Measurements from ENCODE around the gene HNRNPA3. TPM values are rescaled to one million over a fixed set of nuclear protein-coding genes. Genes with fewer than 3 reads are reported as not detected.

Gene HNRNPA3
- total and polyA plus RNA-seq, 10 of the 15 experiments (the other 5 are each of a cell fraction or from before 2014, with no cell fraction given), result 40.4 to 343 (median 206) TPM

- RAD21 ChIA-PET (ENCODE audit: unreplicated experiment), result no interaction called here
- DNase-seq (ENCODE audit: low read depth, low spot score) (no peak), ATAC-seq (no peak), FAIRE-seq (no peak)
- in situ Hi-C loops (cut with MboI) (no loop called here), intact Hi-C loops (cut with micrococcal nuclease; ENCODE audit: unreplicated experiment) (loop anchor here (5.0 kb wide), 1 partner anchor 88 kb away; no protein-coding TSS in a partner anchor)
- CTCF ChIA-PET, result interaction anchor here (0.6 to 1.0 kb wide), 2 partner anchors 9 to 79 kb away, joined by 3 to 4 read pairs; no protein-coding TSS in a partner anchor
- Histone ChIP-seq H3K4me3 (no peak overlapping the region), H3K27me3 (replicated peaks in 1 of 2; ENCODE audit: control insufficient read depth in 2 of 2, insufficient read depth in 2 of 2, low read length in 1 of 2) (no peaks in the 10 kb centered on the region), H3K4me1 (ENCODE audit: control insufficient read depth, insufficient read depth, low read length) (peaks cover 22% of the 10 kb centered on the region), H2AFZ (ENCODE audit: control insufficient read depth, low read depth, low read length) (no peak overlapping the region), H3K27ac (ENCODE audit: control insufficient read depth, insufficient read depth) (no peak overlapping the region), H3K4me2 (ENCODE audit: control insufficient read depth, insufficient read depth) (no peak overlapping the region), H3K79me2 (ENCODE audit: control insufficient read depth, insufficient read depth, low read length) (peaks cover 80% of the 10 kb centered on the region), H3K9me3 (replicated peaks; ENCODE audit: control insufficient read depth, insufficient read depth, low read length) (no peaks in the 10 kb centered on the region), H4K20me1 (ENCODE audit: control insufficient read depth, insufficient read depth) (peaks cover 7% of the 10 kb centered on the region), H3K9ac (ENCODE audit: control insufficient read depth, insufficient read depth, low read length) (no peak overlapping the region), H3K36me3 (ENCODE audit: control insufficient read depth in 2 of 2, insufficient read depth in 2 of 2, low read length in 1 of 2) (peaks cover 0 to 4% of the 10 kb centered on the region in 2 experiments; a peak in 3 of 4 replicates)
- BruUV-seq (replicated peaks), result no TSS peak
- 100% methylated on average over 4 of the region's 6 CpGs for WGBS (ENCODE audit: insufficient coverage, insufficient replicate concordance, low lambda C conversion rate, missing lambda C conversion rate)
- SMC1A ChIA-PET (ENCODE audit: uncharacterized antibody, unreplicated experiment), result interaction anchor here (0.8 kb wide), 1 partner anchor 12 kb away, joined by 3 read pairs; no protein-coding TSS in a partner anchor
- POLR2A ChIA-PET, result interaction anchor here (0.5 to 1.2 kb wide), 4 partner anchors 11 to 49 kb away, joined by 3 read pairs; partner anchors contain the start of gene NFE2L2
- no peak for TF ChIP-seq LARP7 (IDR thresholded peaks at IDR 0.05)
- no peak for TF ChIP-seq GATAD2B (conservative IDR thresholded peaks at IDR 0.05; ENCODE audit: low read depth)
- no peak for TF ChIP-seq KAT2A (conservative IDR thresholded peaks at IDR 0.05; ENCODE audit: control insufficient read depth, low read depth, low read length)
- TF ChIP-seq, protein P1, sequence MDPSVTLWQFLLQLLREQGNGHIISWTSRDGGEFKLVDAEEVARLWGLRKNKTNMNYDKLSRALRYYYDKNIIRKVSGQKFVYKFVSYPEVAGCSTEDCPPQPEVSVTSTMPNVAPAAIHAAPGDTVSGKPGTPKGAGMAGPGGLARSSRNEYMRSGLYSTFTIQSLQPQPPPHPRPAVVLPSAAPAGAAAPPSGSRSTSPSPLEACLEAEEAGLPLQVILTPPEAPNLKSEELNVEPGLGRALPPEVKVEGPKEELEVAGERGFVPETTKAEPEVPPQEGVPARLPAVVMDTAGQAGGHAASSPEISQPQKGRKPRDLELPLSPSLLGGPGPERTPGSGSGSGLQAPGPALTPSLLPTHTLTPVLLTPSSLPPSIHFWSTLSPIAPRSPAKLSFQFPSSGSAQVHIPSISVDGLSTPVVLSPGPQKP (IDR thresholded peaks at IDR 0.05; ENCODE audit: low read depth, low read length), result no peak
- TF ChIP-seq HCFC1 (IDR thresholded peaks at IDR 0.05; ENCODE audit: low read length), result no peak
- TF ChIP-seq SKIL (IDR thresholded peaks at IDR 0.05; ENCODE audit: low read depth, poor library complexity, severe bottlenecking), result no peak
- no peak for TF ChIP-seq WRNIP1 (IDR thresholded peaks at IDR 0.05; ENCODE audit: borderline replicate concordance, low read depth, low read length)
- TF ChIP-seq MXI1 (IDR thresholded peaks at IDR 0.05; ENCODE audit: low read depth, low read length), result no peak
- no peak for TF ChIP-seq ZNF622 (IDR thresholded peaks at IDR 0.05)
- no peak for TF ChIP-seq CEBPZ (IDR thresholded peaks at IDR 0.05; ENCODE audit: low read depth, low read length)
- TF ChIP-seq CHD4 (IDR thresholded peaks at IDR 0.05), result no peak
- TF ChIP-seq FOS (IDR thresholded peaks at IDR 0.05; ENCODE audit: borderline replicate concordance, extremely low read depth, insufficient read length), result no peak
- no peak for TF ChIP-seq E2F8 (IDR thresholded peaks at IDR 0.05; ENCODE audit: low read depth, partially characterized antibody)
Measured at GRCh38 chr2:177244244-177244771, 31.7 kb downstream of the HNRNPA3 start.
